Adrenal gland (tissue), 5 donors: Measurements from ENCODE around the gene DTX1.

Source experiments
- POLR2A ChIP-seq, 2 donors: fragments of 450-650 bp; IDR thresholded peaks; one replicate each; pipeline ENCODE4 v1.6.1; 2017; ENCODE audit warnings: antibody characterized with exemption in 2 of 2, mild to moderate bottlenecking in 2 of 2, moderate library complexity in 1 of 2
- TF ChIP-seq, protein P1 (sequence below), 6 experiments: fragments of 450-650 bp in 4 of 6; fragments of 200-600 bp in 2 of 6; sonication (generic) in 1 of 6; IDR thresholded peaks; 1 replicate in 5 of 6; 2 replicates in 1 of 6; pipeline versions ENCODE4 v1.5.1 to v1.8.0; 2016 to 2021; ENCODE audit warnings: antibody characterized with exemption in 6 of 6, mild to moderate bottlenecking in 2 of 6, moderate library complexity in 1 of 6
- donor health status: DM: no; HTN: no; CAD: no.

DNA sequence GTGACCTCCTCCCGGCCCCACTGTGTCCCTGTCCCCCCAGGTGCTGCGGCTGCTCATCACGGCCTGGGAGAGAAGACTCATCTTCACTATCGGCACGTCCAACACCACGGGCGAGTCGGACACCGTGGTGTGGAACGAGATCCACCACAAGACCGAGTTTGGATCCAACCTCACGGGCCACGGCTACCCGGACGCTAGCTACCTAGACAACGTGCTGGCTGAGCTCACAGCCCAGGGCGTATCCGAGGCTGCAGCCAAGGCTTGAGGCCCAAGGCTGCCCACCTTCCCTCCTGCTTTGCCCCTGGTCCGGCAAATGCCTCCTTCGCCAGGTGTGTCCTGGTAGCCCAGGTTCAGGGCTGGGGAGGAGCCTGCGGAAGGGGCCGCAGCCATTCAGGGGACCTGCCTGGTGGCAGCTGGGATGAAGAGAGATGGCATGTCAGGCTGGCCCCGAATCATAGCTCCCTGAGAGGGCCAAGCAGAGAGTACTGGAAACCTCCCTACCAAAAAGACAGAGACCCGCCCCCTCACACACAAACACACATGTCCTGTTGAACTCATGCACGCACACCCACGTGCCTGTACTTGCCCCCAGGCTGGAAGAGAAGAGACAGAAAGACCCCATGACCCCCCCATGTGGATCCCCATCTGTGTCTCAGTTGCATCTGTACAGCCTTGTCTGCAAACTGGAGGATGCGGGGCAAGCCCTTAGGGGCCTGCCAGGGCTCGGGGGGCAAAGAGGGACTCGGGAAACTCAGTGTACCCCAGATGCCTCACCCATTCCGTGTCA lies 40.3 kb downstream of the DTX1 start:
- no peak for TF ChIP-seq POLR2A (IDR thresholded peaks at IDR 0.05)
- TF ChIP-seq, protein P1, sequence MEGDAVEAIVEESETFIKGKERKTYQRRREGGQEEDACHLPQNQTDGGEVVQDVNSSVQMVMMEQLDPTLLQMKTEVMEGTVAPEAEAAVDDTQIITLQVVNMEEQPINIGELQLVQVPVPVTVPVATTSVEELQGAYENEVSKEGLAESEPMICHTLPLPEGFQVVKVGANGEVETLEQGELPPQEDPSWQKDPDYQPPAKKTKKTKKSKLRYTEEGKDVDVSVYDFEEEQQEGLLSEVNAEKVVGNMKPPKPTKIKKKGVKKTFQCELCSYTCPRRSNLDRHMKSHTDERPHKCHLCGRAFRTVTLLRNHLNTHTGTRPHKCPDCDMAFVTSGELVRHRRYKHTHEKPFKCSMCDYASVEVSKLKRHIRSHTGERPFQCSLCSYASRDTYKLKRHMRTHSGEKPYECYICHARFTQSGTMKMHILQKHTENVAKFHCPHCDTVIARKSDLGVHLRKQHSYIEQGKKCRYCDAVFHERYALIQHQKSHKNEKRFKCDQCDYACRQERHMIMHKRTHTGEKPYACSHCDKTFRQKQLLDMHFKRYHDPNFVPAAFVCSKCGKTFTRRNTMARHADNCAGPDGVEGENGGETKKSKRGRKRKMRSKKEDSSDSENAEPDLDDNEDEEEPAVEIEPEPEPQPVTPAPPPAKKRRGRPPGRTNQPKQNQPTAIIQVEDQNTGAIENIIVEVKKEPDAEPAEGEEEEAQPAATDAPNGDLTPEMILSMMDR (IDR thresholded peaks at IDR 0.05) = no peak
